K562 (cell line): ENCODE results near the gene PTTG2.

ENCODE experiments used
- CREB1 ChIP-seq, 2 experiments: sonication (generic) in 1 of 2; formaldehyde crosslinking in 1 of 2; IDR thresholded peaks; 2 replicates each; pipeline versions ENCODE4 v1.6.1 to v1.8.0; 2012 to 2022; ENCODE audit warnings: inconsistent platforms in 1 of 2, mild to moderate bottlenecking in 1 of 2, missing genetic modification reagents in 1 of 2, moderate library complexity in 1 of 2
- ETV6 ChIP-seq, 3 experiments: fragments of 150-350 bp in 1 of 3; sonication (generic) in 1 of 3; formaldehyde crosslinking in 1 of 3; IDR thresholded peaks; 2 replicates each; pipeline versions ENCODE4 v1.6.1 to v1.8.0; 2014 to 2022; ENCODE audit warnings: borderline replicate concordance in 2 of 3, low read depth in 2 of 3, antibody characterized with exemption in 1 of 3, low read length in 1 of 3, mild to moderate bottlenecking in 1 of 3, missing genetic modification reagents in 1 of 3
- SAFB2 ChIP-seq: fragments of 200-400 bp; formaldehyde crosslinking; IDR thresholded peaks from 2 replicates; pipeline ENCODE4 v1.6.1; 2018; ENCODE audit warnings: borderline replicate concordance, low read length, low read depth, moderate library complexity; ENCODE audit not compliant: severe bottlenecking
- SMC3 ChIP-seq: conservative IDR thresholded peaks from 2 replicates; pipeline ENCODE4 v1.6.1; 2011; ENCODE audit warnings: low read depth, low read length, improper control_type of control experiment; ENCODE audit not compliant: insufficient read depth
- SP1 ChIP-seq: sonication (generic); formaldehyde crosslinking; IDR thresholded peaks from 2 replicates; pipeline ENCODE4 v1.8.1; 2022; ENCODE audit warnings: mild to moderate bottlenecking, missing genetic modification reagents
- TEAD4 ChIP-seq, 2 experiments: sonication (generic) in 1 of 2; formaldehyde crosslinking in 1 of 2; IDR thresholded peaks; 2 replicates each; pipeline versions ENCODE4 v1.6.1 to v1.8.0; 2012 to 2022; ENCODE audit warnings: borderline replicate concordance in 1 of 2, inconsistent platforms in 1 of 2, low read length in 1 of 2, mild to moderate bottlenecking in 1 of 2, missing genetic modification reagents in 1 of 2
- ZNF316 ChIP-seq: fragments of 450-650 bp; IDR thresholded peaks from 2 replicates; pipeline ENCODE4 v1.6.1; 2016
- TF ChIP-seq, protein P1 (sequence below): fragments of 450-650 bp; IDR thresholded peaks from 2 replicates; pipeline ENCODE4 v1.6.1; 2016; ENCODE audit warnings: antibody characterized with exemption
- TF ChIP-seq, protein P2 (sequence below): sonication (generic); formaldehyde crosslinking; IDR thresholded peaks from 2 replicates; pipeline ENCODE4 v1.8.1; 2023; ENCODE audit warnings: mild to moderate bottlenecking, missing genetic modification reagents
- TF ChIP-seq, protein P3 (sequence below): fragments of 450-650 bp; IDR thresholded peaks from 2 replicates; pipeline ENCODE4 v1.6.1; 2017; ENCODE audit warnings: antibody characterized with exemption, mild to moderate bottlenecking

GRCh38 chr4:37936889-37937498, 23.2 kb upstream of the PTTG2 start:
- TF ChIP-seq TEAD4 (IDR thresholded peaks at IDR 0.05; ENCODE audit: low read length) (no peak), TEAD4 (CRISPR knock-in tag; IDR thresholded peaks at IDR 0.05; ENCODE audit: borderline replicate concordance) (no peak), CREB1 (IDR thresholded peaks at IDR 0.05) (no peak), CREB1 (CRISPR knock-in tag; IDR thresholded peaks at IDR 0.05) (no peak), SAFB2 (no peak), ZNF316 (no peak), SP1 (no peak), ETV6 (IDR thresholded peaks at IDR 0.05; ENCODE audit: borderline replicate concordance in 1 of 2, low read depth in 2 of 2, low read length in 1 of 2) (no peak), ETV6 (CRISPR knock-in tag; IDR thresholded peaks at IDR 0.05; ENCODE audit: borderline replicate concordance) (no peak), SMC3 (no peak)
- TF ChIP-seq, protein P1, sequence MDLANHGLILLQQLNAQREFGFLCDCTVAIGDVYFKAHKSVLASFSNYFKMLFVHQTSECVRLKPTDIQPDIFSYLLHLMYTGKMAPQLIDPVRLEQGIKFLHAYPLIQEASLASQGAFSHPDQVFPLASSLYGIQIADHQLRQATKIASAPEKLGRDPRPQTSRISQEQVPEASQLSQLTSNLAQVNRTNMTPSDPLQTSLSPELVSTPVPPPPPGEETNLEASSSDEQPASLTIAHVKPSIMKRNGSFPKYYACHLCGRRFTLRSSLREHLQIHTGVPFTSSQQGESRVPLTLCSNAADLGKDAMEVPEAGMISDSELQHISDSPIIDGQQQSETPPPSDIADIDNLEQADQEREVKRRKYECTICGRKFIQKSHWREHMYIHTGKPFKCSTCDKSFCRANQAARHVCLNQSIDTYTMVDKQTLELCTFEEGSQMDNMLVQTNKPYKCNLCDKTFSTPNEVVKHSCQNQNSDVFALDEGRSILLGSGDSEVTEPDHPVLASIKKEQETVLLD: no peak
- TF ChIP-seq, protein P2, sequence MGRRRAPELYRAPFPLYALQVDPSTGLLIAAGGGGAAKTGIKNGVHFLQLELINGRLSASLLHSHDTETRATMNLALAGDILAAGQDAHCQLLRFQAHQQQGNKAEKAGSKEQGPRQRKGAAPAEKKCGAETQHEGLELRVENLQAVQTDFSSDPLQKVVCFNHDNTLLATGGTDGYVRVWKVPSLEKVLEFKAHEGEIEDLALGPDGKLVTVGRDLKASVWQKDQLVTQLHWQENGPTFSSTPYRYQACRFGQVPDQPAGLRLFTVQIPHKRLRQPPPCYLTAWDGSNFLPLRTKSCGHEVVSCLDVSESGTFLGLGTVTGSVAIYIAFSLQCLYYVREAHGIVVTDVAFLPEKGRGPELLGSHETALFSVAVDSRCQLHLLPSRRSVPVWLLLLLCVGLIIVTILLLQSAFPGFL (CRISPR knock-in tag): no peak
- TF ChIP-seq, protein P3, sequence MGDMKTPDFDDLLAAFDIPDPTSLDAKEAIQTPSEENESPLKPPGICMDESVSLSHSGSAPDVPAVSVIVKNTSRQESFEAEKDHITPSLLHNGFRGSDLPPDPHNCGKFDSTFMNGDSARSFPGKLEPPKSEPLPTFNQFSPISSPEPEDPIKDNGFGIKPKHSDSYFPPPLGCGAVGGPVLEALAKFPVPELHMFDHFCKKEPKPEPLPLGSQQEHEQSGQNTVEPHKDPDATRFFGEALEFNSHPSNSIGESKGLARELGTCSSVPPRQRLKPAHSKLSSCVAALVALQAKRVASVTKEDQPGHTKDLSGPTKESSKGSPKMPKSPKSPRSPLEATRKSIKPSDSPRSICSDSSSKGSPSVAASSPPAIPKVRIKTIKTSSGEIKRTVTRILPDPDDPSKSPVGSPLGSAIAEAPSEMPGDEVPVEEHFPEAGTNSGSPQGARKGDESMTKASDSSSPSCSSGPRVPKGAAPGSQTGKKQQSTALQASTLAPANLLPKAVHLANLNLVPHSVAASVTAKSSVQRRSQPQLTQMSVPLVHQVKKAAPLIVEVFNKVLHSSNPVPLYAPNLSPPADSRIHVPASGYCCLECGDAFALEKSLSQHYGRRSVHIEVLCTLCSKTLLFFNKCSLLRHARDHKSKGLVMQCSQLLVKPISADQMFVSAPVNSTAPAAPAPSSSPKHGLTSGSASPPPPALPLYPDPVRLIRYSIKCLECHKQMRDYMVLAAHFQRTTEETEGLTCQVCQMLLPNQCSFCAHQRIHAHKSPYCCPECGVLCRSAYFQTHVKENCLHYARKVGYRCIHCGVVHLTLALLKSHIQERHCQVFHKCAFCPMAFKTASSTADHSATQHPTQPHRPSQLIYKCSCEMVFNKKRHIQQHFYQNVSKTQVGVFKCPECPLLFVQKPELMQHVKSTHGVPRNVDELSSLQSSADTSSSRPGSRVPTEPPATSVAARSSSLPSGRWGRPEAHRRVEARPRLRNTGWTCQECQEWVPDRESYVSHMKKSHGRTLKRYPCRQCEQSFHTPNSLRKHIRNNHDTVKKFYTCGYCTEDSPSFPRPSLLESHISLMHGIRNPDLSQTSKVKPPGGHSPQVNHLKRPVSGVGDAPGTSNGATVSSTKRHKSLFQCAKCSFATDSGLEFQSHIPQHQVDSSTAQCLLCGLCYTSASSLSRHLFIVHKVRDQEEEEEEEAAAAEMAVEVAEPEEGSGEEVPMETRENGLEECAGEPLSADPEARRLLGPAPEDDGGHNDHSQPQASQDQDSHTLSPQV: no peak
